DND-41 (cell line): Measurements from ENCODE around the gene DNAJC5.

Source experiments
- ATAC-seq: fragments of 200-7000 bp; cut with Tn5 transposase; 3 replicates; pipeline ENCODE4 v1.9.1; 2021; ENCODE audit warnings: low read depth; ENCODE audit not compliant: insufficient read depth
- DNase-seq: peaks from one replicate; pipeline ENCODE4 v3.0.0-alpha.2; 2020
- H2AFZ ChIP-seq: 2 replicates; pipeline ENCODE4 v1.6.0; 2012; ENCODE audit warnings: low read depth, low read length
- H3K27ac ChIP-seq: 2 replicates; pipeline ENCODE4 v1.5.1; 2012; ENCODE audit warnings: low read length, inconsistent platforms
- H3K27me3 ChIP-seq: fragments of 200-600 bp; sonication (generic); 2 replicates; pipeline ENCODE4 v1.6.0; 2012; ENCODE audit warnings: low read length, mild to moderate bottlenecking, inconsistent platforms; ENCODE audit not compliant: insufficient read depth, poor library complexity
- H3K36me3 ChIP-seq: 2 replicates; pipeline ENCODE4 v1.5.1; 2012; ENCODE audit warnings: low read length, inconsistent platforms; ENCODE audit not compliant: insufficient read depth
- H3K4me1 ChIP-seq: 2 replicates; pipeline ENCODE4 v1.5.1; 2012; ENCODE audit warnings: mild to moderate bottlenecking, low read length; ENCODE audit not compliant: insufficient read depth
- H3K4me2 ChIP-seq: 2 replicates; pipeline ENCODE4 v1.6.0; 2012; ENCODE audit warnings: mild to moderate bottlenecking, moderate library complexity, low read length, inconsistent platforms; ENCODE audit not compliant: insufficient read depth
- H3K4me3 ChIP-seq, 2 experiments: fragments of 200-600 bp in 1 of 2; shearing (Covaris generic) in 1 of 2; 2 replicates each; pipeline ENCODE4 v1.5.1; 2012 to 2016; ENCODE audit warnings: inconsistent platforms in 2 of 2, low read length in 2 of 2, mild to moderate bottlenecking in 2 of 2, low read depth in 1 of 2, moderate library complexity in 1 of 2
- H3K79me2 ChIP-seq: 2 replicates; pipeline ENCODE4 v1.6.0; 2012; ENCODE audit warnings: low read length, inconsistent platforms; ENCODE audit not compliant: insufficient read depth
- H3K9ac ChIP-seq: 2 replicates; pipeline ENCODE4 v1.6.0; 2012; ENCODE audit warnings: low read depth, mild to moderate bottlenecking, inconsistent platforms, low read length, moderate library complexity
- H3K9me3 ChIP-seq: 2 replicates; pipeline ENCODE4 v1.5.1; 2012; ENCODE audit warnings: low read length, moderate library complexity, mild to moderate bottlenecking, inconsistent platforms; ENCODE audit not compliant: insufficient read depth, severe bottlenecking
- H4K20me1 ChIP-seq: 2 replicates; pipeline ENCODE4 v1.6.0; 2012; ENCODE audit warnings: low read length; ENCODE audit not compliant: insufficient read depth
- EZH2 ChIP-seq: IDR thresholded peaks from 3 replicates; pipeline ENCODE4 v1.6.1; 2012; ENCODE audit warnings: borderline replicate concordance, low read depth, mild to moderate bottlenecking, moderate library complexity, low read length, inconsistent platforms; ENCODE audit not compliant: severe bottlenecking
- TF ChIP-seq, protein P1 (sequence below): IDR thresholded peaks from 2 replicates; pipeline ENCODE4 v1.5.1; 2012; ENCODE audit warnings: borderline replicate concordance, low read length, moderate library complexity, mild to moderate bottlenecking; ENCODE audit not compliant: poor library complexity, severe bottlenecking; ENCODE audit errors: extremely low read depth

The DNAJC5 gene

DNA sequence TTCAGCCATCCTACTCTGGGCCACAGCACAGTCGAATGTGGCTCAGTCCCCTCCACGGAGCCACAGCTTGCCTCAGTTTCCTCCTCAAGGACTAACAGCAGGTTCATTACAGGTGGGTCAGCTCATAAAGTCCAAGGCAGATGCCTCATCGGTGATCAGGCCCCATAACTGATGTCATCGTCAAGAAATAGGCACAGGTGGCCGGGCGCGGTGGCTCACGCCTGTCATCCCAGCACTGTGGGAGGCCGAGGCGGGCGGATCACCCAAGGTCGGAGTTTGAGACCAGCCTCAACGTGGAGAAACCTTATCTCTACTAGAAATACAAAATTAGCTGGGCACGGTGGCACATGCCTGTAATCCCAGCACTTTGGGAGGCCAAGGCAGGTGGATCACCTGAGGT lies 57.8 kb downstream of the DNAJC5 start:
- Histone ChIP-seq H3K79me2 (peaks cover 83% of the 10 kb centered on the region), H3K4me2 (peak overlapping the region; percentile 17; the same call in 1 of the 2 replicates), H3K27me3 (no peaks in the 10 kb centered on the region), H3K4me1 (peaks cover 31% of the 10 kb centered on the region), H2AFZ (no peak overlapping the region), H4K20me1 (peaks cover 75% of the 10 kb centered on the region), H3K9me3 (no peaks in the 10 kb centered on the region), H3K4me3 (no peak overlapping the region), H3K36me3 (peaks cover 46% of the 10 kb centered on the region), H3K9ac (no peak overlapping the region), H3K27ac (no peak overlapping the region)
- ATAC-seq = no peak
- TF ChIP-seq EZH2 = no peak
- TF ChIP-seq, protein P1, sequence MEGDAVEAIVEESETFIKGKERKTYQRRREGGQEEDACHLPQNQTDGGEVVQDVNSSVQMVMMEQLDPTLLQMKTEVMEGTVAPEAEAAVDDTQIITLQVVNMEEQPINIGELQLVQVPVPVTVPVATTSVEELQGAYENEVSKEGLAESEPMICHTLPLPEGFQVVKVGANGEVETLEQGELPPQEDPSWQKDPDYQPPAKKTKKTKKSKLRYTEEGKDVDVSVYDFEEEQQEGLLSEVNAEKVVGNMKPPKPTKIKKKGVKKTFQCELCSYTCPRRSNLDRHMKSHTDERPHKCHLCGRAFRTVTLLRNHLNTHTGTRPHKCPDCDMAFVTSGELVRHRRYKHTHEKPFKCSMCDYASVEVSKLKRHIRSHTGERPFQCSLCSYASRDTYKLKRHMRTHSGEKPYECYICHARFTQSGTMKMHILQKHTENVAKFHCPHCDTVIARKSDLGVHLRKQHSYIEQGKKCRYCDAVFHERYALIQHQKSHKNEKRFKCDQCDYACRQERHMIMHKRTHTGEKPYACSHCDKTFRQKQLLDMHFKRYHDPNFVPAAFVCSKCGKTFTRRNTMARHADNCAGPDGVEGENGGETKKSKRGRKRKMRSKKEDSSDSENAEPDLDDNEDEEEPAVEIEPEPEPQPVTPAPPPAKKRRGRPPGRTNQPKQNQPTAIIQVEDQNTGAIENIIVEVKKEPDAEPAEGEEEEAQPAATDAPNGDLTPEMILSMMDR = no peak
- DNase-seq = no peak

DNA sequence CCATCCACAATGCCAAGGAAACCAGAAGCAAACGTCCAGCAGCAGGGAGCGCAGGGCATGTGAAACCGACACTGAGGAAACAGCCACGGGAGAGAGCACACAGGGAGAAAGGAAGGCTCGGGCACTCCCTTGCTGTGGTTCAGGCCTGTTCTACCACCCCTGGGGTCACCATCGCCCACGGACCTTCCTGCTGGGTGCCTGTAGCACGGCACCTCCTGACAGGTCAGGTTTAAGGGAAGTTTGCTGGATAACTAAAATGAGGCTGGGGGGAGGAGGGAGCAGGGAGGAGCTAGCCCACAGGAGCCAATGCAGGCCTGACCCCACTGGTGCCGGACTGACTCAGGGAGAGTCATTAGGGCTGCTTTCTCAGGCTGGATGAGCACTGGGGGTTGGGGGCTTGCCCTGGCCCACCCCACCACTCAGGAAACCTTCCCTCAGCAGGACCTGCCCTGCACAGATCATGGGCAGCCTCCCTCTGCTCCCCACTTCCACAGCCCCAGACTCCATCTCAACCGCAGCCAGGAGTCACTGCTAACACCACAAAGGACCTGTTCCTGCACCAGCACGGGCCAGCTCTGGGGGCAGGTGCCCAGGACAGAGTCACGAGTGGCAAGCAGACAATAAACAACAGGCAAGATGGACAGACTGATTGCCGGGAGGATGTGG lies 59.0 kb downstream of the DNAJC5 start:
- ATAC-seq (no peak), DNase-seq (no peak)
- Histone ChIP-seq H3K36me3 (peaks cover 52% of the 10 kb centered on the region), H3K9me3 (no peaks in the 10 kb centered on the region), H2AFZ (no peak overlapping the region), H3K79me2 (peaks cover 72% of the 10 kb centered on the region), H3K27me3 (no peaks in the 10 kb centered on the region), H3K4me2 (peak overlapping the region; percentile 96), H3K4me1 (peaks cover 31% of the 10 kb centered on the region), H4K20me1 (peaks cover 73% of the 10 kb centered on the region), H3K27ac (no peak overlapping the region), H3K9ac (peak overlapping the region; percentile 99), H3K4me3 (peak overlapping the region in 1 of 2 experiments; percentile 97; a peak in 2 of 4 replicates)
- TF ChIP-seq, protein P1 = no peak
- TF ChIP-seq EZH2 = no peak

DNA sequence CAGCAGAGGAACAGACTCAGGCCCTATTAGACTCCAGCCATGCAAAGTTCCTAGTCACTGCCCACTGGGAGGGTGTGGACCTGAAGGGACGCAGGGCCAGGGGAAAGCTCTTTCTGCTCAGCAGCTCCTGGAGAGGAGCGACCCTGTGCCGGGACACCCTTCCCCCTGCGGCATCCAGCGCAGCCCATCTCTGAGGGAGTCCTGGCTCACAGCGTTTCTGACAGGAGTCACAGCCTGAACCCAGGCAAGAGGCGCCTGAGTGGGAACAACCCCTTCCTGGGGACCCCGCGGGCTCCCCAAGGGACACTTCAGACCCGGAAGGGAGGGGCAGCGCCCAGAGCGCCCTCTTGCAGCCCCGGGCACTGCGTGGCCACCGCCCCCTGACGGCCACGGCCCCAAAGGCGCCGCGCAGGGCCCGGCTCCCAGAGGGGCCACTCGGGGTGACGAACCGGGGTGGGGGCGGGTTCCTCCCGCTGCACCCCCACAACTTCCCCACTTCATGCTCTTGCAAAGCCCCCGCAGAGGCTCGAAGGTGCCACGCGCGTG lies 60.4 kb downstream of the DNAJC5 start:
- Histone ChIP-seq H3K4me2 (peak overlapping the region; percentile 96), H3K27ac (peak overlapping the region; percentile 89)
- peak; percentile 56 for DNase-seq

More for the DNA sequence above, 60.4 kb downstream of the DNAJC5 start:
- H2AFZ ChIP-seq = peak overlapping the region; percentile 96
- peaks cover 63% of the 10 kb centered on the region for H3K36me3 ChIP-seq
- peak; percentile 39 for ATAC-seq
- H3K4me1 ChIP-seq = peaks cover 29% of the 10 kb centered on the region
- TF ChIP-seq EZH2 = no peak
- TF ChIP-seq, protein P1 = peak; percentile 54
- no peaks in the 10 kb centered on the region for H3K9me3 ChIP-seq
- peak overlapping the region; percentile 78 to 97 for H3K4me3 ChIP-seq
- H3K27me3 ChIP-seq = no peaks in the 10 kb centered on the region
- peaks cover 57% of the 10 kb centered on the region for H3K79me2 ChIP-seq
- H3K9ac ChIP-seq = peak overlapping the region; percentile 99
- peaks cover 69% of the 10 kb centered on the region for H4K20me1 ChIP-seq
